Measurements from ENCODE around the gene FAM50B. TPM values are rescaled to one million over a fixed set of nuclear protein-coding genes. Genes with fewer than 3 reads are reported as not detected.

The FAM50B gene
- total and polyA plus RNA-seq, 2 donors from 2014 or later, result 13.2 to 24.8 TPM

GRCh38 chr6:3871515-3871914, 22.3 kb downstream of the FAM50B start:
- intact Hi-C loops (cut with DNase I), result no loop called here
- no peak for DNase-seq
- no peaks in the 10 kb centered on the region for H3K4me1 ChIP-seq (ENCODE audit: control insufficient read depth in 2 of 3, insufficient read depth in 2 of 3, low read depth in 1 of 3, low read length in 3 of 3)
- H3K36me3 ChIP-seq (ENCODE audit: control insufficient read depth in 2 of 3, insufficient read depth in 3 of 3, low read length in 3 of 3), result no peaks in the 10 kb centered on the region
- no peak for FAIRE-seq
- no peaks in the 10 kb centered on the region for H3K27me3 ChIP-seq (ENCODE audit: control insufficient read depth, insufficient read depth, low read length)
- H3K27ac ChIP-seq (ENCODE audit: low read depth in 2 of 2, low read length in 2 of 2), result no peak overlapping the region
- H3K9ac ChIP-seq (ENCODE audit: low read length in 3 of 3), result no peak overlapping the region
- no peak overlapping the region for H3K4me3 ChIP-seq (ENCODE audit: low read length in 3 of 3)
- no peaks in the 10 kb centered on the region for H3K9me3 ChIP-seq (ENCODE audit: control insufficient read depth in 2 of 3, insufficient read depth in 1 of 3, low read length in 3 of 3)
- no peak for TF ChIP-seq CTCF (IDR thresholded peaks at IDR 0.05; ENCODE audit: borderline replicate concordance, extremely low read depth, insufficient read depth)

GRCh38 chr6:3871939-3872338, 22.8 kb downstream of the FAM50B start:
- TF ChIP-seq CTCF (IDR thresholded peaks at IDR 0.05; ENCODE audit: borderline replicate concordance, extremely low read depth, insufficient read depth), result no peak
- Histone ChIP-seq H3K4me3 (ENCODE audit: low read length in 3 of 3) (no peak overlapping the region), H3K9ac (ENCODE audit: low read length in 3 of 3) (no peak overlapping the region), H3K27ac (ENCODE audit: low read depth in 2 of 2, low read length in 2 of 2) (no peak overlapping the region), H3K36me3 (ENCODE audit: control insufficient read depth in 2 of 3, insufficient read depth in 3 of 3, low read length in 3 of 3) (no peaks in the 10 kb centered on the region), H3K27me3 (ENCODE audit: control insufficient read depth, insufficient read depth, low read length) (no peaks in the 10 kb centered on the region), H3K9me3 (ENCODE audit: control insufficient read depth in 2 of 3, insufficient read depth in 1 of 3, low read length in 3 of 3) (no peaks in the 10 kb centered on the region), H3K4me1 (ENCODE audit: control insufficient read depth in 2 of 3, insufficient read depth in 2 of 3, low read depth in 1 of 3, low read length in 3 of 3) (no peaks in the 10 kb centered on the region)
- DNase-seq, result no peak
- intact Hi-C loops (cut with DNase I), result no loop called here
- no peak for FAIRE-seq

- no peak overlapping the region for H3K27ac ChIP-seq (ENCODE audit: low read depth in 2 of 2, low read length in 2 of 2)
- no peak overlapping the region for H3K9ac ChIP-seq (ENCODE audit: low read length in 3 of 3)
- no peak for TF ChIP-seq CTCF (IDR thresholded peaks at IDR 0.05; ENCODE audit: borderline replicate concordance, extremely low read depth, insufficient read depth)
- intact Hi-C loops (cut with DNase I), result no loop called here
- FAIRE-seq (no peak), DNase-seq (no peak)
- H3K9me3 ChIP-seq (ENCODE audit: control insufficient read depth in 2 of 3, insufficient read depth in 1 of 3, low read length in 3 of 3), result no peaks in the 10 kb centered on the region
- H3K4me3 ChIP-seq (ENCODE audit: low read length in 3 of 3), result no peak overlapping the region
- H3K36me3 ChIP-seq (ENCODE audit: control insufficient read depth in 2 of 3, insufficient read depth in 3 of 3, low read length in 3 of 3), result no peaks in the 10 kb centered on the region
- no peaks in the 10 kb centered on the region for H3K4me1 ChIP-seq (ENCODE audit: control insufficient read depth in 2 of 3, insufficient read depth in 2 of 3, low read depth in 1 of 3, low read length in 3 of 3)
- no peaks in the 10 kb centered on the region for H3K27me3 ChIP-seq (ENCODE audit: control insufficient read depth, insufficient read depth, low read length)
Measured at GRCh38 chr6:3872370-3872854, 23.2 kb downstream of the FAM50B start.

GRCh38 chr6:3873051-3873450, 23.9 kb downstream of the FAM50B start:
- no peaks in the 10 kb centered on the region for H3K27me3 ChIP-seq (ENCODE audit: control insufficient read depth, insufficient read depth, low read length)
- no peak overlapping the region for H3K9ac ChIP-seq (ENCODE audit: low read length in 3 of 3)
- no peak overlapping the region for H3K4me3 ChIP-seq (ENCODE audit: low read length in 3 of 3)
- DNase-seq (no peak), FAIRE-seq (no peak)
- TF ChIP-seq CTCF (IDR thresholded peaks at IDR 0.05; ENCODE audit: borderline replicate concordance, extremely low read depth, insufficient read depth), result no peak
- H3K4me1 ChIP-seq (ENCODE audit: control insufficient read depth in 2 of 3, insufficient read depth in 2 of 3, low read depth in 1 of 3, low read length in 3 of 3), result no peaks in the 10 kb centered on the region
- intact Hi-C loops (cut with DNase I), result no loop called here
- H3K27ac ChIP-seq (ENCODE audit: low read depth in 2 of 2, low read length in 2 of 2), result no peak overlapping the region
- no peaks in the 10 kb centered on the region for H3K9me3 ChIP-seq (ENCODE audit: control insufficient read depth in 2 of 3, insufficient read depth in 1 of 3, low read length in 3 of 3)
- H3K36me3 ChIP-seq (ENCODE audit: control insufficient read depth in 2 of 3, insufficient read depth in 3 of 3, low read length in 3 of 3), result no peaks in the 10 kb centered on the region

Measured in kidney (tissue), 14 donors.